Stimulated activated CD8-positive, alpha-beta memory T cell treated with anti-CD3 and anti-CD28 coated beads, Interleukin-2, amount 100 ng/mL, for 48 hours (primary cell): ENCODE measurements around the gene LAMB4.
A peak's percentile ranks its signal among the peaks of the same experiment; 100 is the strongest.

ENCODE experiments used
- DNase-seq, 2 donors: peaks; one replicate each; pipeline ENCODE4 v3.0.0-alpha.2; 2020; ENCODE audit warnings: low read depth in 2 of 2

Gene LAMB4

GRCh38 chr7:108130261-108130660, at the start of gene LAMB4:
LAMB4 (minus strand) TSS chr7:108130361; CDS start chr7:108123164, 7,197 bp downstream.
- DNase-seq = no peak

GRCh38 chr7:108178398-108178797, 48.2 kb upstream of the LAMB4 start:
- DNase-seq = no peak

GRCh38 chr7:108171164-108171563, 41.0 kb upstream of the LAMB4 start:
- DNase-seq = no peak

- DNase-seq = no peak
These were observed 40.1 kb upstream of the LAMB4 start for GRCh38 chr7:108170251-108170650.

GRCh38 chr7:108167460-108167859, 37.3 kb upstream of the LAMB4 start:
- DNase-seq = no peak

- no peak for DNase-seq
These were observed 36.5 kb upstream of the LAMB4 start for GRCh38 chr7:108166687-108167086.

- no peak for DNase-seq
These were observed 35.6 kb upstream of the LAMB4 start for GRCh38 chr7:108165723-108166122.

- DNase-seq = no peak
These were observed 34.8 kb upstream of the LAMB4 start for GRCh38 chr7:108164946-108165345.

GRCh38 chr7:108164342-108164741, 34.2 kb upstream of the LAMB4 start:
- no peak for DNase-seq

- no peak for DNase-seq
These were observed 28.6 kb upstream of the LAMB4 start for GRCh38 chr7:108158776-108159175.

- no peak for DNase-seq
These were observed 27.6 kb upstream of the LAMB4 start for GRCh38 chr7:108157606-108158335.

- no peak for DNase-seq
These were observed 26.9 kb upstream of the LAMB4 start for GRCh38 chr7:108156897-108157605.

- DNase-seq = no peak
These were observed 22.0 kb upstream of the LAMB4 start for GRCh38 chr7:108152198-108152597.

- DNase-seq = no peak
These were observed 19.7 kb upstream of the LAMB4 start for GRCh38 chr7:108149908-108150307.

- no peak for DNase-seq
These were observed 19.0 kb upstream of the LAMB4 start for GRCh38 chr7:108149119-108149518.

- no peak for DNase-seq
These were observed 16.9 kb upstream of the LAMB4 start for GRCh38 chr7:108147031-108147563.

- peak in 1 of 2 donors; percentile 18 for DNase-seq
These were observed 16.1 kb upstream of the LAMB4 start for GRCh38 chr7:108146070-108146842.

GRCh38 chr7:108145401-108145800, 15.2 kb upstream of the LAMB4 start:
- DNase-seq = no peak

- no peak for DNase-seq
These were observed 14.8 kb upstream of the LAMB4 start for GRCh38 chr7:108144931-108145330.

- no peak for DNase-seq
These were observed 13.7 kb upstream of the LAMB4 start for GRCh38 chr7:108143658-108144420.

GRCh38 chr7:108142675-108143259, 12.6 kb upstream of the LAMB4 start:
- DNase-seq = no peak
